ENCODE data around the gene SNX11. TPM values are rescaled to one million over a fixed set of nuclear protein-coding genes. Genes with fewer than 3 reads are reported as not detected.

Gene SNX11
- total RNA-seq, 1 donor from 2014 or later: 44.0 TPM

- TF ChIP-seq CTCF (IDR thresholded peaks at IDR 0.05; ENCODE audit: partially characterized antibody, unreplicated experiment): no peak
- DNase-seq: no peak
- peaks cover 10% of the 10 kb centered on the region for H3K4me1 Mint-ChIP-seq (ENCODE audit: low read depth, unreplicated experiment)
- H3K27me3 Mint-ChIP-seq (ENCODE audit: unreplicated experiment): peaks cover 2% of the 10 kb centered on the region
- no peaks in the 10 kb centered on the region for H3K9me3 Mint-ChIP-seq (ENCODE audit: unreplicated experiment)
- H3K27ac Mint-ChIP-seq (ENCODE audit: unreplicated experiment): no peak overlapping the region
- H3K4me3 Mint-ChIP-seq (ENCODE audit: unreplicated experiment): no peak overlapping the region
- no peaks in the 10 kb centered on the region for H3K36me3 Mint-ChIP-seq (ENCODE audit: unreplicated experiment)
Measured at GRCh38 chr17:48163809-48164208, 56.2 kb downstream of the SNX11 start.

- TF ChIP-seq CTCF (IDR thresholded peaks at IDR 0.05; ENCODE audit: partially characterized antibody, unreplicated experiment): no peak
- no peaks in the 10 kb centered on the region for H3K36me3 Mint-ChIP-seq (ENCODE audit: unreplicated experiment)
- H3K27me3 Mint-ChIP-seq (ENCODE audit: unreplicated experiment): peaks cover under 1% of the 10 kb centered on the region
- DNase-seq: no peak
- no peaks in the 10 kb centered on the region for H3K9me3 Mint-ChIP-seq (ENCODE audit: unreplicated experiment)
- no peak overlapping the region for H3K4me3 Mint-ChIP-seq (ENCODE audit: unreplicated experiment)
- no peak overlapping the region for H3K27ac Mint-ChIP-seq (ENCODE audit: unreplicated experiment)
- peaks cover 2% of the 10 kb centered on the region for H3K4me1 Mint-ChIP-seq (ENCODE audit: low read depth, unreplicated experiment)
Measured at GRCh38 chr17:48169926-48170325, 62.4 kb downstream of the SNX11 start.

Small RNA genes lying within 50 kb of the gene (microRNA-seq; reads per million reads assigned to microRNA genes)
- gene MIR1203 (ENCODE audit: unreplicated experiment): not detected

Other genes with a start within 250 kb of the SNX11 start
- gene SP2, start 211.5 kb upstream of the SNX11 start, total RNA-seq (ENCODE audit: unreplicated experiment): 17.8 TPM
- gene PNPO, start 166.2 kb upstream of the SNX11 start, total RNA-seq (ENCODE audit: unreplicated experiment): 6.0 TPM
- gene PRR15L, start 149.9 kb upstream of the SNX11 start, total RNA-seq (ENCODE audit: unreplicated experiment): not detected
- 196 TPM for gene CDK5RAP3, start 136.7 kb upstream of the SNX11 start, total RNA-seq (ENCODE audit: unreplicated experiment)
- gene COPZ2, start 70.0 kb upstream of the SNX11 start, total RNA-seq (ENCODE audit: unreplicated experiment): not detected
- 190 TPM for gene NFE2L1, start 59.4 kb upstream of the SNX11 start, total RNA-seq (ENCODE audit: unreplicated experiment)
- 141 TPM for gene CBX1, start 6.3 kb upstream of the SNX11 start, total RNA-seq (ENCODE audit: unreplicated experiment)